Left renal pelvis (tissue), 4 donors: ENCODE data around the gene STK24. TPM values are rescaled to one million over a fixed set of nuclear protein-coding genes. Genes with fewer than 3 reads are reported as not detected.

Source experiments
- DNase-seq, 4 donors: peaks; one replicate each; pipeline ENCODE4 v3.0.0-alpha.2; 2013; ENCODE audit warnings: low read depth in 4 of 4, low spot score in 3 of 4
- polyA plus RNA-seq, 4 donors: library from polyadenylated mRNA; unstranded; fragments of 120-200 nt; gene quantifications; one replicate each; pipeline ENCODE4 v1.2.1, GENCODE V29; 2013; ENCODE audit not compliant: insufficient read length in 4 of 4

Gene STK24
- polyA plus RNA-seq, 4 donors, result 58.0 to 134 (median 123) TPM

GRCh38 chr13:98494769-98495168 is 82.1 kb downstream of the STK24 start:
- DNase-seq, result no peak

- DNase-seq, result no peak
These were observed 83.7 kb downstream of the STK24 start for GRCh38 chr13:98493042-98493712.

GRCh38 chr13:98492335-98493041 is 84.4 kb downstream of the STK24 start:
- DNase-seq, result no peak

- DNase-seq, result no peak
These were observed 86.0 kb downstream of the STK24 start for GRCh38 chr13:98490866-98491265.

GRCh38 chr13:98490195-98490836 is 86.6 kb downstream of the STK24 start:
- no peak for DNase-seq

DNA sequence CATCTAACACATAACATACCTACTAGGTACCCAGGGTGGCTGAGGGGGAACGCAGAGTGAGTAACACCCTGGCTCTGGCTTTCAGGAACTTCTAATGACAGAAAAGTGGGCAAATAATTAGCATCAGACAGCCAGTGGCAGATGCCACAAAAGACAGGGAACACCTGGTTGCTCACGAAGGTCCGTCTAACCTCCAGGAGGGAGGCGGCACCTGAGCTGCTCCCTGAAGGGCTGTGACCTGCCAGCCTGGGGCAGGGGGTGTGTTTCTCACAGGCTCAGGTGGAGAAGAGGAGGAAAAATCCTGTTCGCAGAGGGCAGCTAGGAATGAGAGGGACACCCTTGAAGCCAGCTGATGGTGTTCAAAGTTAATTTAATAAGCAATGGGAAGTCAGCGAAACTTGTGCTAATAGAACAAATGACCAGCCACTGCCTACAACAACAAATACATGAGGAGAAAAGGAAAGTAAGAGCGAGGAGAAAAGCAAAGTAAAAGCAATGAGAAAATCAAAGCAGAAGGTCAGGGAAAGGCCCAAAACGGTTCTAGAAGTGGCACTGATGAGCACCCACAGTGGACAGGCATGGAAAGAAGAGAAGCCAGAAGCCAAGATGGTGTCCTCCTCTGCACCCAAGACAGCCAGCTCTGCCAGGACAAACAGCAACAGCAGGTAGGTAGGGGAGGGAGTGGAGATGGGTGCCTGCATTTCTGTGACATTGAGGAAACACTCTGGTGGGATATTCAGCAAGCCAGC is 87.3 kb downstream of the STK24 start:
- DNase-seq, result no peak

DNA sequence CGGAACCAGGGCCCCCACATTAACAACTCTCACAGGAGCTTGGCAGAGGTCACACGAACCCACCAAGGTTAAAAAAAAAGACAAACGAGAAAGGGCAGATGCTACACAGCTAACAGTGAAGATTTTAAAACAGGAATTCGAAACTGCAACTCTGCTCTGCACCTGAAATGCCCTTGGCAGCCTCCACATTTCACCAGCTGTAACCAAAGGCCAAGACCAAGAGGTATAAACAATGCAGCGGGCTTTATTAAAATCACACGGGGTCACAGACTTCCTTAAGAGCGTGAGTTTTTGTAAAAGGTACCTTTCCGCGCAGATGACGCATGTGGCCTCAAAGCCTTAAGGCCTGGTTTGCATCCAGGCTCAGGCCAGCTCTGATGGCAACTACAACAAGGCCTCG is 88.2 kb downstream of the STK24 start:
- no peak for DNase-seq

DNA sequence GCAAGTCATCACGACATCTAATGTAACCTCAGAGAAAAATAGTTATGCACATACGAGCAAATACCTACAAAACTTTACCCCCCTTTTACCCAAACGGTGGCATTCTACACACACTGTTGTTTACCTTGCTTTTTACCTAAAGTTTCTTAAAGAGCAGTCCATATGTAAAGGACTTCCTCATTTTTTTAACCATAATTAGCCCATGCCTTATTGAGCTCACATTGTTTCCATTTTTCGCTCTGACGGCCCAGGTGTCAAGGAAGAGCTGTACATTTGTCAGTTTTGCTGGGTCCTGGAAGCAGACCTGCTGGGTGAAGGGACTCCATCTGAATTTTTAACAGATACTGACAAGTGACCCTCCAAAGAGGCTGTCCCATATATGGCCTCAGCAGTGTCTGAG is 89.4 kb downstream of the STK24 start:
- DNase-seq, result no peak

- DNase-seq, result no peak
These were observed 89.9 kb downstream of the STK24 start for GRCh38 chr13:98487016-98487415.

DNA sequence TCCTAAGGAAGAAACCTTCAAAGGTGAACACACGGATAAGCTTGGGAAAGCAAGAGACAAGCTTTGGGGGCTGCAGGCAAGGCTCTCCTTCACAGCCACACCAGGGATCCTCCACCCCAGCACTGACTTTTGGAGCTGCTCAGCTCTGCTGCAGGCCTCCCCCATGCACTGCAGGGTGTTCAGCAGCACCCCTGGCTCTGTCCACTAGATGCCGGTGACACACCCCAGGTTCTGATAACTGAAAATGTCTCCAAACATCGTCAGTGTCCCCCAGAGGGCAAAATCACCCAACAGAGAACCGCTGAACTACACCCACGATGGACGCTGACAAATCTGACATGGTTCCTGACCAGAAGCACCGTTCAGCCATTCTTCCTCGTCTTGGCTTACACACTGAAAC is 90.5 kb downstream of the STK24 start:
- no peak for DNase-seq

DNA sequence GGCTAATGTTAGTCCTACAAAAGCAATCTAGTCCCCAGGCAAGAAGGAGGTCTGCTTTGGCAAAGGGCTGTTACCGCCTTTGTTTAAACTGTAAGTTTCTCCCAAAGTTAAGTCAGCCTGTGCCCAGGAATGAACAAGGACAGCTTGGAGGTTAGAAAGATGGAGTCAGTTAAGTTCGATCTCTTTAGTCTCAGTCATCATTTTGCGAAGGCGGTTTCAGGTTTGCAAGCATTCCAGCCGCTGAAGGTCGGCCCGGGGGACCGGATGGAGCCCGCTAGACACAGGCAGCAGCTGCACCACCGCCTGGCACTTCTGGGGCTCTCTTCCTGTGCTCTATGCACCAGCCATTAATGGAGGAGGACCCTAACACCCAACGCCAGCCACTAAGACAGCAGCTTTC is 91.3 kb downstream of the STK24 start:
- DNase-seq, result no peak

- peak; percentile 71 to 88 (median 76) for DNase-seq
These were observed 92.4 kb downstream of the STK24 start for GRCh38 chr13:98484289-98485219.

GRCh38 chr13:98483601-98484288 is 93.2 kb downstream of the STK24 start:
- no peak for DNase-seq

- DNase-seq, result no peak
These were observed 94.1 kb downstream of the STK24 start for GRCh38 chr13:98482476-98483444.

- no peak for DNase-seq
These were observed 95.7 kb downstream of the STK24 start for GRCh38 chr13:98480915-98481877.

DNA sequence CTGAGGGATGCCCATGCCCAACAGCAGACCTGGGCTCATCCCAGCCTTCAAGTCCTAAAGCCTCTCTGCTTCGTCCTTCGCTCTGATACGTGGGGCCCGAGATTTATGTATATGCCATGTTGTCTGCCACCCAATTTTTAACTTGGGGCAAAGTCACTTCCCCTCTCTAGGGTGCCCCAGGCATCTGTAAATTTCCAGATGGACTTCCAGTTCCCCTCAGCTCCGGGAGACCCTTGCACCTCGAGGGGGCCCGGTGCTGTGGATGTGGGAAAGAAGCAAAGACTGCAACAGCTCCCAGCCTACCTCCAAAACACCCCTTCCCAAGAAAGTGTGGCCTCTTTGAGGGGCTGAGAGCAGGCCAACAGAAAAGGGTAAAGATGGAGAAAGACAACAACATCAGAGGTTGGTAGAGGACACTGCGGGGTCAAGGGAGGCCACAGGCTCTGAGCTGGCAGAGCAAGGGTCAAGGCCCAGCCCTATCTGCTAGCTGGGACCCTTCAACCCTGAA is 97.4 kb downstream of the STK24 start:
- no peak for DNase-seq
